Measurements from ENCODE around the gene PSTPIP1.

DNA sequence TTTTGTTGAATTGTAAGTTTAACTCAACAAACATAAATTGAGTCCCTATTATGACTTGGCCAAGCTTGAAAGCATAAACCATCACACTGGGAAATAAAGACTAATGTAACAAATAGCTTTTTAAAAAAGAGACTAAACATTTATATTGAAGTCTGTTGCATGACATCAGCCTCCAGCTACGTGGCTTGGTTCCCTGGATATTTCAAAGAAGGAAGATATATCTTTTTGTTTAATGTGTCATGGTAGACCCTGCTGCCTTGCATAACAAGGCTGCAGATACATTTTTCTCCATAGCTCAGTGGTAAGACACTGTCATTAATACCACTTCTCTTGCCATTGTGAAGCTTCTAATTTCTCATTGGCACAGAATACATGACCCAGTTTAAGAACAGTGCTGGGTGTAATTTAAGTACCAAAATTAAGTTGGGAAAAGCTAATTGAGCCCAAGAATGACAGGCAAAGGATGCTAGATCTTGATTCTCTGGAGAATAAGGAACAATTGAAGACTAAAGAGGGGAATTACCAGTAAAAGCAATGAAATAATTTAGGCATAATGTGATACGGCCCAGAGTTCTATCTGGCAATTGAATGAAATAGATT, 49.3 kb upstream of the PSTPIP1 start:
- TF ChIP-seq, protein P1, sequence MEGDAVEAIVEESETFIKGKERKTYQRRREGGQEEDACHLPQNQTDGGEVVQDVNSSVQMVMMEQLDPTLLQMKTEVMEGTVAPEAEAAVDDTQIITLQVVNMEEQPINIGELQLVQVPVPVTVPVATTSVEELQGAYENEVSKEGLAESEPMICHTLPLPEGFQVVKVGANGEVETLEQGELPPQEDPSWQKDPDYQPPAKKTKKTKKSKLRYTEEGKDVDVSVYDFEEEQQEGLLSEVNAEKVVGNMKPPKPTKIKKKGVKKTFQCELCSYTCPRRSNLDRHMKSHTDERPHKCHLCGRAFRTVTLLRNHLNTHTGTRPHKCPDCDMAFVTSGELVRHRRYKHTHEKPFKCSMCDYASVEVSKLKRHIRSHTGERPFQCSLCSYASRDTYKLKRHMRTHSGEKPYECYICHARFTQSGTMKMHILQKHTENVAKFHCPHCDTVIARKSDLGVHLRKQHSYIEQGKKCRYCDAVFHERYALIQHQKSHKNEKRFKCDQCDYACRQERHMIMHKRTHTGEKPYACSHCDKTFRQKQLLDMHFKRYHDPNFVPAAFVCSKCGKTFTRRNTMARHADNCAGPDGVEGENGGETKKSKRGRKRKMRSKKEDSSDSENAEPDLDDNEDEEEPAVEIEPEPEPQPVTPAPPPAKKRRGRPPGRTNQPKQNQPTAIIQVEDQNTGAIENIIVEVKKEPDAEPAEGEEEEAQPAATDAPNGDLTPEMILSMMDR (IDR thresholded peaks at IDR 0.05): no peak
- TF ChIP-seq EP300 (IDR thresholded peaks at IDR 0.05) (no peak), POLR2AphosphoS5 (IDR thresholded peaks at IDR 0.05) (no peak), POLR2A (IDR thresholded peaks at IDR 0.05) (no peak)
